ENCODE measurements around the gene AGK. TPM values are rescaled to one million over a fixed set of nuclear protein-coding genes. Genes with fewer than 3 reads are reported as not detected.

AGK gene
- total and polyA plus RNA-seq, 4 donors, result 13.7 to 39.1 (median 20.9) TPM

DNA sequence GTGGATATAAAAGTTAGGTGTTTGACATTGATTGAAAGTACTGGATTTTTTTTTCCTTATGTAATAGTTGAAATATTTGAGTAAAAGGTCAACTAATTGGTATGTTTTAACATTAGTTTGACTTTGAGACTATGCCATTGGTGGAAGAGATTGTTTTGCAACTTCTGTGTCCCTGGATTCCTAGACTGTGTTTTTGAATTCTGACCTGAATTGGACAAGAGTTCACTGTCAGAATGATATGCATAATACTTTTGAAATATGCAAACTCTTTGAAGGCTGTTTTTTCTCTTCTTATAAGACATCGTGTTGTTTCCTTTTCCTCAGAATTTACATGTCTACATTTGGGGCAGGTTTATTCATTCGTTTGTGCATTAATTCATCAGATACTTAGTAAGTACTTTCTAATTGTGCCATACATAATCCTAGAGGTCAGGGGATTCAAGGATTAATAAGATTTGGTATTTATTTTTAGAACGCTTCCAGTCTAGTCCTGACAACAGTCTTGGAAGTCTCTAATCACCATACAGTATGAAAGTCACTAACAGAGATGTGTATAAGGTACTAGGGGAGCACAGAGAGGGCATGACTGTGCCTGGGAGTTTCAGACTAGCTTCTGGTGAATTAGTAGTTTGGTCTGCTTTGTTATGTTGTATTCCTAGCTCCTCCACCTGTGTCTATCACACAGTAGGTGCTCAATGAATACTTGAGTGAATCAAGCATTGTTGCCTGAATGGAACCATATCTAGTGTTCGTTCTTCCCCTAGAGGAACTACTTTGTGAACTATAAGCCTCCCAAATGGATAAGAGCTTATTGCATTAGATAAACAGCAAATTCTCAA is 49.2 kb downstream of the AGK start:
- TF ChIP-seq, protein P1, sequence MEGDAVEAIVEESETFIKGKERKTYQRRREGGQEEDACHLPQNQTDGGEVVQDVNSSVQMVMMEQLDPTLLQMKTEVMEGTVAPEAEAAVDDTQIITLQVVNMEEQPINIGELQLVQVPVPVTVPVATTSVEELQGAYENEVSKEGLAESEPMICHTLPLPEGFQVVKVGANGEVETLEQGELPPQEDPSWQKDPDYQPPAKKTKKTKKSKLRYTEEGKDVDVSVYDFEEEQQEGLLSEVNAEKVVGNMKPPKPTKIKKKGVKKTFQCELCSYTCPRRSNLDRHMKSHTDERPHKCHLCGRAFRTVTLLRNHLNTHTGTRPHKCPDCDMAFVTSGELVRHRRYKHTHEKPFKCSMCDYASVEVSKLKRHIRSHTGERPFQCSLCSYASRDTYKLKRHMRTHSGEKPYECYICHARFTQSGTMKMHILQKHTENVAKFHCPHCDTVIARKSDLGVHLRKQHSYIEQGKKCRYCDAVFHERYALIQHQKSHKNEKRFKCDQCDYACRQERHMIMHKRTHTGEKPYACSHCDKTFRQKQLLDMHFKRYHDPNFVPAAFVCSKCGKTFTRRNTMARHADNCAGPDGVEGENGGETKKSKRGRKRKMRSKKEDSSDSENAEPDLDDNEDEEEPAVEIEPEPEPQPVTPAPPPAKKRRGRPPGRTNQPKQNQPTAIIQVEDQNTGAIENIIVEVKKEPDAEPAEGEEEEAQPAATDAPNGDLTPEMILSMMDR (IDR thresholded peaks at IDR 0.05; ENCODE audit: control extremely low read depth, extremely low read depth), result no peak
- H3K36me3 ChIP-seq (ENCODE audit: control insufficient read depth in 4 of 4, insufficient read depth in 4 of 4, low read length in 4 of 4), result peaks cover 0 to 4% (median 3%) of the 10 kb centered on the region in 4 donors
- no peaks in the 10 kb centered on the region for H3K27me3 ChIP-seq (ENCODE audit: control insufficient read depth in 3 of 3, insufficient read depth in 3 of 3, low read length in 2 of 3)
- H3K27ac ChIP-seq (ENCODE audit: low read depth in 1 of 2, low read length in 1 of 2), result no peak overlapping the region
- H3K4me1 ChIP-seq (ENCODE audit: control insufficient read depth in 5 of 5, insufficient read depth in 5 of 5, low read length in 5 of 5), result no peaks in the 10 kb centered on the region
- H3K4me3 ChIP-seq, result no peak overlapping the region
- ATAC-seq (ENCODE audit: insufficient read depth, low FRiP score) (no peak), DNase-seq (no peak)
- no peaks in the 10 kb centered on the region for H3K9me3 ChIP-seq (ENCODE audit: control insufficient read depth in 4 of 4, insufficient read depth in 3 of 4, low read length in 3 of 4)
- WGBS, 2 donors, result 90 to 96% methylated on average over 4 of the region's 4 CpGs
- H3K9ac ChIP-seq (ENCODE audit: insufficient read depth in 1 of 2, low read length in 2 of 2), result no peak overlapping the region

- no peak for ATAC-seq (ENCODE audit: insufficient read depth, low FRiP score)
- Histone ChIP-seq H3K27me3 (ENCODE audit: control insufficient read depth in 3 of 3, insufficient read depth in 3 of 3, low read length in 2 of 3) (no peaks in the 10 kb centered on the region), H3K4me1 (ENCODE audit: control insufficient read depth in 5 of 5, insufficient read depth in 5 of 5, low read length in 5 of 5) (no peaks in the 10 kb centered on the region), H3K4me3 (no peak overlapping the region), H3K27ac (ENCODE audit: low read depth in 1 of 2, low read length in 1 of 2) (no peak overlapping the region), H3K36me3 (ENCODE audit: control insufficient read depth in 4 of 4, insufficient read depth in 4 of 4, low read length in 4 of 4) (peaks cover 2 to 20% (median 13%) of the 10 kb centered on the region in 4 donors), H3K9ac (ENCODE audit: insufficient read depth in 1 of 2, low read length in 2 of 2) (no peak overlapping the region), H3K9me3 (ENCODE audit: control insufficient read depth in 4 of 4, insufficient read depth in 3 of 4, low read length in 3 of 4) (no peaks in the 10 kb centered on the region)
- 95 to 99% methylated on average over 3 of the region's 3 CpGs for WGBS, 2 donors
- DNase-seq, result no peak
- TF ChIP-seq, protein P1 (IDR thresholded peaks at IDR 0.05; ENCODE audit: control extremely low read depth, extremely low read depth), result no peak
These were observed 58.4 kb downstream of the AGK start for GRCh38 chr7:141609576-141609975.

DNA sequence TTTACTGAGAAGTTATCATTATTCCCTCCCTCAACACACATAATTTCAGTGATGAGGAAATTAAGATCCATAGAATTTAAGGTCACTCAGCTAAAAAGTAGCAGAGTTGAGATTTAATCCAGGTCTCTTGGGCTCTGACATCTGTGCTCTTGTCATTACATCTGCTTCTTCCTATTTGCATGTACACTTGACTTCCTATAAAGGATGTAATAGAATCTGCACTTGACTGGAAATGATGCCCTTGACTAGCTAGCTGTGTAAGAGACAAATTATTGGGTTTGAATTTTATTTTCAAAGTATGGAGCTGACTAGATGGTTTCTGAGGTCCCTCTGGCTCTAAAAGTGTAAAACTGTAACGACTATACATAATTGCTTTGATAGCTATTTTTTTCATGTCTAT is 59.5 kb downstream of the AGK start:
- H3K4me3 ChIP-seq, result no peak overlapping the region
- DNase-seq (no peak), ATAC-seq (ENCODE audit: insufficient read depth, low FRiP score) (no peak)
- no peaks in the 10 kb centered on the region for H3K9me3 ChIP-seq (ENCODE audit: control insufficient read depth in 4 of 4, insufficient read depth in 3 of 4, low read length in 3 of 4)
- no peak overlapping the region for H3K9ac ChIP-seq (ENCODE audit: insufficient read depth in 1 of 2, low read length in 2 of 2)
- peaks cover 2 to 20% (median 14%) of the 10 kb centered on the region in 4 donors for H3K36me3 ChIP-seq (ENCODE audit: control insufficient read depth in 4 of 4, insufficient read depth in 4 of 4, low read length in 4 of 4)
- H3K27me3 ChIP-seq (ENCODE audit: control insufficient read depth in 3 of 3, insufficient read depth in 3 of 3, low read length in 2 of 3), result no peaks in the 10 kb centered on the region
- H3K27ac ChIP-seq (ENCODE audit: low read depth in 1 of 2, low read length in 1 of 2), result no peak overlapping the region
- 92 to 97% methylated on average over 1 of the region's 1 CpG for WGBS, 2 donors
- H3K4me1 ChIP-seq (ENCODE audit: control insufficient read depth in 5 of 5, insufficient read depth in 5 of 5, low read length in 5 of 5), result no peaks in the 10 kb centered on the region
- TF ChIP-seq, protein P1 (IDR thresholded peaks at IDR 0.05; ENCODE audit: control extremely low read depth, extremely low read depth), result no peak

Measured in lung (tissue), 12 donors.